ENCODE results near the gene PRDM11. TPM values are rescaled to one million over a fixed set of nuclear protein-coding genes. Genes with fewer than 3 reads are reported as not detected.

PRDM11 gene
- total and polyA plus RNA-seq, 8 donors, result 13.6 to 29.6 (median 21.4) TPM

- Histone ChIP-seq H3K27ac (no peak overlapping the region), H3K9me3 (no peaks in the 10 kb centered on the region), H3K4me3 (no peak overlapping the region), H3K27me3 (no peaks in the 10 kb centered on the region), H3K36me3 (no peaks in the 10 kb centered on the region), H3K4me1 (peaks cover 0 to 4% of the 10 kb centered on the region in 2 donors)
- ATAC-seq (no peak), DNase-seq (no peak)
- TF ChIP-seq CTCF (IDR thresholded peaks at IDR 0.05), result no peak
- intact Hi-C loops (cut with DNase I), result no loop called here
These were observed 17.6 kb downstream of the PRDM11 start for GRCh38 chr11:45163956-45164575.

GRCh38 chr11:45165386-45165785 lies 18.9 kb downstream of the PRDM11 start:
- TF ChIP-seq CTCF (IDR thresholded peaks at IDR 0.05), result no peak
- DNase-seq (no peak), ATAC-seq (no peak)
- no peak overlapping the region for H3K27ac ChIP-seq
- no peaks in the 10 kb centered on the region for H3K27me3 ChIP-seq
- intact Hi-C loops (cut with DNase I), result no loop called here
- no peaks in the 10 kb centered on the region for H3K9me3 ChIP-seq
- no peaks in the 10 kb centered on the region for H3K4me1 ChIP-seq
- no peak overlapping the region for H3K4me3 ChIP-seq
- no peaks in the 10 kb centered on the region for H3K36me3 ChIP-seq

- Histone ChIP-seq H3K9me3 (no peaks in the 10 kb centered on the region), H3K4me1 (no peaks in the 10 kb centered on the region), H3K4me3 (no peak overlapping the region), H3K27me3 (no peaks in the 10 kb centered on the region), H3K27ac (no peak overlapping the region), H3K36me3 (no peaks in the 10 kb centered on the region)
- intact Hi-C loops (cut with DNase I), result no loop called here
- ATAC-seq (no peak), DNase-seq (no peak)
- no peak for TF ChIP-seq CTCF (IDR thresholded peaks at IDR 0.05)
These were observed 19.6 kb downstream of the PRDM11 start for GRCh38 chr11:45165806-45166603.

GRCh38 chr11:45166604-45166897 lies 20.1 kb downstream of the PRDM11 start:
- TF ChIP-seq CTCF (IDR thresholded peaks at IDR 0.05), result no peak
- Histone ChIP-seq H3K4me3 (no peak overlapping the region), H3K27me3 (no peaks in the 10 kb centered on the region), H3K36me3 (no peaks in the 10 kb centered on the region), H3K27ac (no peak overlapping the region), H3K9me3 (no peaks in the 10 kb centered on the region), H3K4me1 (no peaks in the 10 kb centered on the region)
- DNase-seq, result no peak
- no peak for ATAC-seq
- intact Hi-C loops (cut with DNase I), result no loop called here

GRCh38 chr11:45167283-45167682 lies 20.8 kb downstream of the PRDM11 start:
- Histone ChIP-seq H3K27me3 (no peaks in the 10 kb centered on the region), H3K4me1 (no peaks in the 10 kb centered on the region), H3K4me3 (no peak overlapping the region), H3K27ac (no peak overlapping the region), H3K36me3 (no peaks in the 10 kb centered on the region), H3K9me3 (no peaks in the 10 kb centered on the region)
- ATAC-seq (no peak), DNase-seq (no peak)
- intact Hi-C loops (cut with DNase I), result no loop called here
- TF ChIP-seq CTCF (IDR thresholded peaks at IDR 0.05), result no peak

Data from left lung (tissue), 10 donors.